ENCODE results near the gene C17orf58. TPM values are rescaled to one million over a fixed set of nuclear protein-coding genes. Genes with fewer than 3 reads are reported as not detected.
"Not testable (repeated sequence)": the region's sequence is repeated elsewhere in the genome, so short reads cannot be mapped to it uniquely, and the experiment has no call there.

Gene C17orf58
- total and polyA plus RNA-seq, 4 experiments from 2014 or later: 0.58 to 1.4 (median 1.1) TPM

GRCh38 chr17:68019675-68020408, 23.6 kb upstream of the C17orf58 start:
- Histone ChIP-seq H3K9me3 (ENCODE audit: control insufficient read depth in 1 of 2, low read length in 2 of 2) (no peaks in the 10 kb centered on the region), H3K4me1 (ENCODE audit: insufficient read depth, low read length) (peaks cover 15% of the 10 kb centered on the region), H3K4me3 (ENCODE audit: low read length in 2 of 2) (peak overlapping the region; percentile 54 to 65), H3K36me3 (ENCODE audit: insufficient read depth, low read length) (no peaks in the 10 kb centered on the region), H3K27ac (ENCODE audit: low read depth, low read length) (peak overlapping the region; percentile 62), H3K27me3 (ENCODE audit: insufficient read depth, low read length) (no peaks in the 10 kb centered on the region)
- H3K36me3 Mint-ChIP-seq: peaks cover 0 to 10% of the 10 kb centered on the region in 2 donors
- intact Hi-C loops (cut with micrococcal nuclease): loop anchor here (1.0 to 2.0 kb wide), 2 partner anchors 15 to 25 kb away; partner anchors contain the start of gene KPNA2
- peaks cover 0 to 13% (median 1%) of the 10 kb centered on the region in 8 donors for H3K9me3 Mint-ChIP-seq
- peaks cover 8 to 26% (median 21%) of the 10 kb centered on the region in 4 donors for H3K4me1 Mint-ChIP-seq
- H3K27ac Mint-ChIP-seq: peak overlapping the region; percentile 91 to 100 (median 98)
- H3K27me3 Mint-ChIP-seq: peaks cover 0 to 4% of the 10 kb centered on the region in 2 donors
- peak overlapping the region; percentile 84 to 94 (median 90) for H3K4me3 Mint-ChIP-seq
- ChIA-PET CTCF (ENCODE audit: partially characterized antibody) (interaction anchor here (0.6 to 1.6 kb wide), 12 partner anchors 8 to 445 kb away, joined by 3 to 11 read pairs (median 4); partner anchors contain the start of gene KPNA2), POLR2A (ENCODE audit: partially characterized antibody) (interaction anchor here (0.6 to 1.7 kb wide), 11 partner anchors 12 to 437 kb away, joined by 3 to 20 read pairs (median 3); partner anchors contain the start of genes ARSG, C17orf58, KPNA2 and SLC16A6)
- peak; percentile 93 to 98 (median 95) for DNase-seq

GRCh38 chr17:68019336-68019674, 23.0 kb upstream of the C17orf58 start:
- H3K4me3 Mint-ChIP-seq: peak overlapping the region; percentile 84 to 94 (median 90)
- H3K4me1 Mint-ChIP-seq: peaks cover 8 to 26% (median 21%) of the 10 kb centered on the region in 4 donors
- Histone ChIP-seq H3K36me3 (ENCODE audit: insufficient read depth, low read length) (no peaks in the 10 kb centered on the region), H3K27me3 (ENCODE audit: insufficient read depth, low read length) (no peaks in the 10 kb centered on the region), H3K4me3 (ENCODE audit: low read length in 2 of 2) (peak overlapping the region in 1 of 2 donors; percentile 65), H3K27ac (ENCODE audit: low read depth, low read length) (peak overlapping the region; percentile 62), H3K9me3 (ENCODE audit: control insufficient read depth in 1 of 2, low read length in 2 of 2) (no peaks in the 10 kb centered on the region), H3K4me1 (ENCODE audit: insufficient read depth, low read length) (peaks cover 15% of the 10 kb centered on the region)
- peaks cover 0 to 4% of the 10 kb centered on the region in 2 donors for H3K27me3 Mint-ChIP-seq
- no peak for DNase-seq
- ChIA-PET POLR2A (ENCODE audit: partially characterized antibody) (interaction anchor here (0.6 to 1.7 kb wide), 8 partner anchors 17 to 438 kb away, joined by 3 to 20 read pairs (median 4); partner anchors contain the start of genes ARSG, C17orf58, KPNA2 and SLC16A6), CTCF (ENCODE audit: partially characterized antibody) (interaction anchor here (0.9 to 1.6 kb wide), 10 partner anchors 8 to 445 kb away, joined by 3 to 11 read pairs (median 4); no protein-coding TSS in a partner anchor)
- peak overlapping the region in 5 of 7 donors; percentile 91 to 100 (median 98) for H3K27ac Mint-ChIP-seq
- H3K36me3 Mint-ChIP-seq: peaks cover 0 to 10% of the 10 kb centered on the region in 2 donors
- intact Hi-C loops (cut with micrococcal nuclease): loop anchor here (2.0 kb wide), 1 partner anchor 25 kb away; no protein-coding TSS in a partner anchor
- H3K9me3 Mint-ChIP-seq: peaks cover 0 to 13% (median 1%) of the 10 kb centered on the region in 8 donors

GRCh38 chr17:68018493-68018892, 22.2 kb upstream of the C17orf58 start:
- intact Hi-C loops (cut with micrococcal nuclease): loop anchor here (2.0 kb wide), 1 partner anchor 24 kb away; no protein-coding TSS in a partner anchor
- H3K27ac Mint-ChIP-seq: peak overlapping the region in 2 of 7 donors; percentile 51 to 60
- H3K4me3 ChIP-seq (ENCODE audit: low read length in 2 of 2); CTCF ChIA-PET (ENCODE audit: partially characterized antibody); H3K36me3 Mint-ChIP-seq; DNase-seq; H3K9me3 ChIP-seq (ENCODE audit: control insufficient read depth in 1 of 2, low read length in 2 of 2); H3K27ac ChIP-seq (ENCODE audit: low read depth, low read length); H3K27me3 ChIP-seq (ENCODE audit: insufficient read depth, low read length); H3K4me3 Mint-ChIP-seq; H3K36me3 ChIP-seq (ENCODE audit: insufficient read depth, low read length); POLR2A ChIA-PET (ENCODE audit: partially characterized antibody); H3K27me3 Mint-ChIP-seq: not testable (repeated sequence)
- peaks cover 8 to 26% (median 21%) of the 10 kb centered on the region in 4 donors for H3K4me1 Mint-ChIP-seq
- peaks cover 15% of the 10 kb centered on the region for H3K4me1 ChIP-seq (ENCODE audit: insufficient read depth, low read length)
- H3K9me3 Mint-ChIP-seq: peaks cover 0 to 13% (median 1%) of the 10 kb centered on the region in 8 donors

- Mint-ChIP-seq H3K4me1 (peaks cover 8 to 26% (median 21%) of the 10 kb centered on the region in 4 donors), H3K4me3 (no peak overlapping the region), H3K27ac (peak overlapping the region in 2 of 7 donors; percentile 59 to 75), H3K36me3 (peaks cover 0 to 10% of the 10 kb centered on the region in 2 donors), H3K27me3 (peaks cover 0 to 4% of the 10 kb centered on the region in 2 donors), H3K9me3 (peaks cover 0 to 13% (median 1%) of the 10 kb centered on the region in 8 donors)
- Histone ChIP-seq H3K4me1 (ENCODE audit: insufficient read depth, low read length) (peaks cover 15% of the 10 kb centered on the region), H3K27me3 (ENCODE audit: insufficient read depth, low read length) (no peaks in the 10 kb centered on the region), H3K9me3 (ENCODE audit: control insufficient read depth in 1 of 2, low read length in 2 of 2) (no peaks in the 10 kb centered on the region), H3K27ac (ENCODE audit: low read depth, low read length) (no peak overlapping the region), H3K4me3 (ENCODE audit: low read length in 2 of 2) (no peak overlapping the region), H3K36me3 (ENCODE audit: insufficient read depth, low read length) (no peaks in the 10 kb centered on the region)
- ChIA-PET CTCF (ENCODE audit: partially characterized antibody) (no interaction called here), POLR2A (ENCODE audit: partially characterized antibody) (no interaction called here)
- intact Hi-C loops (cut with micrococcal nuclease): no loop called here
- no peak for DNase-seq
Observed at GRCh38 chr17:68016838-68017237, 20.6 kb upstream of the C17orf58 start.

- Mint-ChIP-seq H3K9me3 (peaks cover 0 to 8% (median 1%) of the 10 kb centered on the region in 8 donors), H3K4me3 (peak overlapping the region in 1 of 8 donors; percentile 2), H3K27ac (peak overlapping the region in 2 of 7 donors; percentile 25 to 39), H3K36me3 (peaks cover 0 to 5% of the 10 kb centered on the region in 2 donors), H3K27me3 (peaks cover 0 to 5% of the 10 kb centered on the region in 2 donors), H3K4me1 (peaks cover 6 to 27% (median 19%) of the 10 kb centered on the region in 4 donors)
- Histone ChIP-seq H3K4me1 (ENCODE audit: insufficient read depth, low read length) (peaks cover 13% of the 10 kb centered on the region), H3K4me3 (ENCODE audit: low read length in 2 of 2) (no peak overlapping the region), H3K36me3 (ENCODE audit: insufficient read depth, low read length) (no peaks in the 10 kb centered on the region), H3K9me3 (ENCODE audit: control insufficient read depth in 1 of 2, low read length in 2 of 2) (no peaks in the 10 kb centered on the region), H3K27ac (ENCODE audit: low read depth, low read length) (no peak overlapping the region), H3K27me3 (ENCODE audit: insufficient read depth, low read length) (no peaks in the 10 kb centered on the region)
- POLR2A ChIA-PET (ENCODE audit: partially characterized antibody): no interaction called here
- intact Hi-C loops (cut with micrococcal nuclease): no loop called here
- DNase-seq: no peak
- CTCF ChIA-PET (ENCODE audit: partially characterized antibody): interaction anchor here (0.7 kb wide), 1 partner anchor 19 kb away, joined by 3 read pairs; no protein-coding TSS in a partner anchor
Observed at GRCh38 chr17:68015081-68015723, 18.9 kb upstream of the C17orf58 start.

- Histone ChIP-seq H3K27ac (ENCODE audit: low read depth, low read length) (no peak overlapping the region), H3K27me3 (ENCODE audit: insufficient read depth, low read length) (no peaks in the 10 kb centered on the region), H3K36me3 (ENCODE audit: insufficient read depth, low read length) (no peaks in the 10 kb centered on the region), H3K4me3 (ENCODE audit: low read length in 2 of 2) (no peak overlapping the region), H3K9me3 (ENCODE audit: control insufficient read depth in 1 of 2, low read length in 2 of 2) (no peaks in the 10 kb centered on the region), H3K4me1 (ENCODE audit: insufficient read depth, low read length) (peaks cover 4% of the 10 kb centered on the region)
- no peak for DNase-seq
- Mint-ChIP-seq H3K36me3 (no peaks in the 10 kb centered on the region), H3K4me3 (no peak overlapping the region), H3K27me3 (peaks cover 0 to 1% of the 10 kb centered on the region in 2 donors), H3K27ac (no peak overlapping the region), H3K4me1 (peaks cover 3 to 17% (median 13%) of the 10 kb centered on the region in 4 donors), H3K9me3 (no peaks in the 10 kb centered on the region)
- ChIA-PET POLR2A (ENCODE audit: partially characterized antibody) (no interaction called here), CTCF (ENCODE audit: partially characterized antibody) (no interaction called here)
- intact Hi-C loops (cut with micrococcal nuclease): no loop called here
Observed at GRCh38 chr17:68013385-68013784, 17.1 kb upstream of the C17orf58 start.
